IPS-15b (cell line): ENCODE measurements around the gene EXOC7.
"Not testable (repeated sequence)": the region's sequence is repeated elsewhere in the genome, so short reads cannot be mapped to it uniquely, and the experiment has no call there.

ENCODE experiments used
- H3K27me3 ChIP-seq: one replicate; pipeline ENCODE4 v1.6.1; 2013; ENCODE audit warnings: low read length; ENCODE audit not compliant: control insufficient read depth, insufficient read depth
- H3K36me3 ChIP-seq: one replicate; pipeline ENCODE4 v1.6.1; 2013; ENCODE audit warnings: low read length; ENCODE audit not compliant: control insufficient read depth, insufficient read depth
- H3K4me1 ChIP-seq: one replicate; pipeline ENCODE4 v1.6.1; 2013; ENCODE audit warnings: mild to moderate bottlenecking, low read length; ENCODE audit not compliant: control insufficient read depth, insufficient read depth
- H3K4me3 ChIP-seq: one replicate; pipeline ENCODE4 v1.5.1; 2013; ENCODE audit warnings: low read depth, low read length
- H3K9ac ChIP-seq: one replicate; pipeline ENCODE4 v1.6.1; 2013; ENCODE audit warnings: low read depth, mild to moderate bottlenecking, low read length
- H3K9me3 ChIP-seq: one replicate; pipeline ENCODE4 v1.6.1; 2013; ENCODE audit warnings: mild to moderate bottlenecking, low read length; ENCODE audit not compliant: control insufficient read depth, insufficient read depth

EXOC7 gene

DNA sequence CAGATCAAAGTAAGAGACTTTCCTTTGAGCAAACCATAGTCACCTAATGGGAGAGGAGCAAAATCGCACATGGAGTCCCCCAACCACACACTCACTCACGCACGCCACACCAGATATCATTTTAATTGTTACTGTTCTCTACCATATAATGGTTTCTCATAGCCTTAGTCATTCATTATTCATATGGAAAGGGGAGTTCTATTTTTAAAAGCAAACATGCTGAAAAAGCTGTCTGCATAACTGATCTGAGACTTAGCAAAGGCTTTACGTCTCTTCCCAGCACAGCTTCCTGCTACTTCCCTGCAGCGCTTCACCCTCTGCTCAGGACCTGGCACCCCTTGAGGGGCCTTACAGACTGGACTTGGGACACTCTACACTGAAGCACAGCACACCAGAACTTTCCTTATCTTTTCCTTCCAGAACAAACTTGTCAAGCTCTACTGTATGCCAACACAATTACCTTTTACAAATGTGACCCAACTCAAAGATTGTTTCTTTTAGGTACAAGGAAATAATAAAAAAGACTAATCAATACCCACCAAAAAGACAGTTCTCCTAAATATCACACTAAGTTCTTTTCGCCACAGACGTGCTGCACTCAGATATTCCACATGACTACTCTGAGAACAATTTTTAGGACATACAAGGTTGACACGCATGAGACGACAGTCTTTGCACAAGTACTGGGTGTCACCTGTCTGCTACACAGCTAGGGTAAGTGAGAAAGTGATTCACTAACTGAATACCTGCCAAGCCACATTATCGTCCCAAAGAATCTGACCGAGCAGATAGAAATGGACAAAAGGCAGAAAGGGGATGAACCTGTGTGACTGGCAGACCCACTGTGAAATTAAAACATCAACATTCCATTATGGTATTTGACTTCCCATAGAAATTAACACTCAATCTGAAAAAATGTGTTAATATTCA lies 52.8 kb downstream of the EXOC7 start:
- no peak overlapping the region for H3K9ac ChIP-seq
- H3K4me1 ChIP-seq: no peaks in the 10 kb centered on the region
- H3K36me3 ChIP-seq: peaks cover 39% of the 10 kb centered on the region
- no peaks in the 10 kb centered on the region for H3K9me3 ChIP-seq
- H3K4me3 ChIP-seq: no peak overlapping the region
- no peaks in the 10 kb centered on the region for H3K27me3 ChIP-seq

DNA sequence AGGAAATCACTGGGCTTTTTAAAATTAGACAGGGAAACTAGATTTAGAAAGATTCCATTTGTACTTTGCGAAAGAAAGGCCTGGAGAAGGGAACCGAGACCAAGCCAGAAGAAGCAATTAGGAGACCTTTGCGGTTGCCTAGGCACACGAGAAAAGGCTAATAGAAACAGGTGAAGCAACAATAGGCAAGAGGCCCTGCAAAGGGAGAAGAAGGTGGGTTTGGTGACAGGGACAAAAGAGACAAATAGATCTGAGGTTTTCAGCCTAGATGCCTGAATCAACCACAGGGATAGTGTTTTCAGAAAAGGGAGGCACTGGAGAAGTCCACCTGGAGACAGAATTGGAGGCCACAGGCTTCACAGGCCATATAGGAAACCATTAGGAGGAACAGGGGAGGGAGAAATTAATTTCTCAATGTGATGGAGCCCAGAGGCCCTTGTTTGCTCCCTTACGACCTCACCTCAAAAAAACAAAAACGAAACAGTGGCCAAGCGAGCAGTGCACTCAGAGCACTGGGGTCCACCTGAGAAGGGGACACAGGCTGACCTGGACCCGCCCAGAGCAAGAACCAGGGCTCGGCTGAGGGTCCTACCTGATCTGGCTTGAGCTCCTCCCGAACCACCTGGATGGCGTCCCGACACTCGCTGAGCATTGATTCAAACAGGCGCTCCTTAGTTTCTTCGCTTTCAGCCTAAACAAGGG lies 53.6 kb downstream of the EXOC7 start:
- Histone ChIP-seq H3K27me3 (no peaks in the 10 kb centered on the region), H3K9me3 (no peaks in the 10 kb centered on the region), H3K9ac (no peak overlapping the region), H3K4me3 (no peak overlapping the region), H3K36me3 (peaks cover 44% of the 10 kb centered on the region), H3K4me1 (no peaks in the 10 kb centered on the region)

DNA sequence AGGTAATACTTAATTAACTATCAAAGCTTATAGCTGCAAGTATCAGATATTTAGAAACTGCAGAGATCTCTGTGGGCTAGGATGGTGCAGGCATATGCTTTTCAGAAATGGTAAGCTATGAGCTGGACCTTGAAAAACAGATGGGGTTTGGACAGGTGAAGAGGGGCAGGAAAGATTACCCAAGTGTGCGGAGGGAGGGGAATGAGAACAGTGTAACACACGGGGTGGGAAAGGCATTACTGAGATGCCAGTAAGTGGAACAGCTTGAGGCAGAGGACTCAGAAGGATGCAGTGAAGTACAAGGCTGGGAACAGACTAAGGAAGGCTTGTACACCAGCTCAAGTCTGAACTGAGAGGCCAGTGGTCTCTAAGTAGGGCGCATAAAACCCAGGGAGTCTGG lies 54.3 kb downstream of the EXOC7 start:
- H3K4me1 ChIP-seq: no peaks in the 10 kb centered on the region
- H3K27me3 ChIP-seq: no peaks in the 10 kb centered on the region
- H3K9me3 ChIP-seq: no peaks in the 10 kb centered on the region
- H3K36me3 ChIP-seq: peaks cover 48% of the 10 kb centered on the region
- no peak overlapping the region for H3K9ac ChIP-seq
- no peak overlapping the region for H3K4me3 ChIP-seq

DNA sequence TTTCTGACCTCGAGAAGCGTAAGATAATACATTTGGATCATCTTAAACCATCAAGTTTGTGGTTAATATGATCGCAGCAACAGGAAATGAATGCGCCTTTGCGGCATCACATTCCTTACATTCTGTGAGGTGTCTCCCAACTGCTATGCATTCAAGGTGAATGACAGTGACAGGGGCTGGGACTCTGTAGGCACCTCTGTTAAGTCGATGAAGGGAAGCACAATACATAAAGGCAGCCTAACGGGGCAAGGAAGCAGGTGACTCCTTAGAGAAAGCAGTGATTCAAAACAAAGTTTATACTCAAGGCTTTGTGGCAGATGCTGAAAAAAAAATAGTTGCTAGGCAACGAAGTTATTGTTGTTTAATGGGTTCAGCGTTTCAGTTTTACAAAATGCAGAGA lies 54.9 kb downstream of the EXOC7 start:
- Histone ChIP-seq H3K9ac (no peak overlapping the region), H3K36me3 (peaks cover 49% of the 10 kb centered on the region), H3K4me3 (no peak overlapping the region), H3K4me1 (no peaks in the 10 kb centered on the region), H3K9me3 (no peaks in the 10 kb centered on the region), H3K27me3 (no peaks in the 10 kb centered on the region)

DNA sequence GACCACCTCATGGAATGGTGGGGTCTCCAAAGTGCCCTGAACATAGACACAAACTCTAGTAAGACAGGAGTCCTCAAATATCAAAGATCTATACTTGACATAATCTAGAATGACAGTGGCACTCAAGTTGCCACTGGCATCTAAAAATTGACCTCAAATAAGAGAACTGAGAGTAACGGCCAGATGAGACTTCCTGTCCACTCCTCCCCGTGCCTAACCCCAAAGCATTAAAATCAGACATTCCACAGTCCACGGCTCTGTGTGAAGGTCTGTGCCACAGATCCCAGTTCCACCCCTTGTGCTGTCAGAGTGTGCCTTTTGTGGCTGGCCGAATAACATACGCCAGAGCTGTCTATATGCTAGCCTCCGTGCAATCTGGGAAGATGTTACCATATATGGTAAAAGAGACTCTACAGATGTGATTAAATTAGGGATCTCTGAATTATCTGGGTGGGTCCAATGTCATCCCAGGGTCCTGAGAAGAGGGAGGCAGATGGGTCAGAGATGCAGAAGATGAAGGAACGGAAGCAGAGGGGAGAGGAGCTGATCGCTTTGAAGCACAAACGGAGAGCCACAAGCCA lies 55.5 kb downstream of the EXOC7 start:
- Histone ChIP-seq H3K4me1 (no peaks in the 10 kb centered on the region), H3K9me3 (no peaks in the 10 kb centered on the region), H3K9ac (no peak overlapping the region), H3K27me3 (no peaks in the 10 kb centered on the region), H3K36me3 (peaks cover 49% of the 10 kb centered on the region), H3K4me3 (no peak overlapping the region)

DNA sequence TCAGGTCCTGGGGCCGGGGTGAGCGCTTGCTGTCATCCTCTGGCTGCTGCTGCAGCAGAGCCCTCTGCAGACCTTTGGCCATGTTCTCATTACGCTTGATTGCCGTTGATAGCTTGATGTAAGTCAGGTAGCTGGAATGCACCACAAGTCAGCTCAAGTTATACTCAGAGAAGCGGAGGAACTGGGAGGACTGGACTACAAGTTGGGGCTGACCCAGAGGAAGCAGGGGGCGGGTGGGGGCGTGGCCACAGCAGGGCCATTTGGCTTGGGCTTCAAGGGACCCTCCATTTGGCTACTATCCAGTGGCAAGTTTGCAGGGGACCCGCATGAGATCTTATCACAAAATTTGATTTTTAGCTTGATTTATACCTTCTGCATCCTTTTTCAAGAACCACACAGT lies 57.5 kb downstream of the EXOC7 start:
- Histone ChIP-seq H3K36me3 (peaks cover 60% of the 10 kb centered on the region), H3K9ac (no peak overlapping the region), H3K4me1 (no peaks in the 10 kb centered on the region), H3K4me3 (no peak overlapping the region), H3K27me3 (no peaks in the 10 kb centered on the region), H3K9me3 (no peaks in the 10 kb centered on the region)

DNA sequence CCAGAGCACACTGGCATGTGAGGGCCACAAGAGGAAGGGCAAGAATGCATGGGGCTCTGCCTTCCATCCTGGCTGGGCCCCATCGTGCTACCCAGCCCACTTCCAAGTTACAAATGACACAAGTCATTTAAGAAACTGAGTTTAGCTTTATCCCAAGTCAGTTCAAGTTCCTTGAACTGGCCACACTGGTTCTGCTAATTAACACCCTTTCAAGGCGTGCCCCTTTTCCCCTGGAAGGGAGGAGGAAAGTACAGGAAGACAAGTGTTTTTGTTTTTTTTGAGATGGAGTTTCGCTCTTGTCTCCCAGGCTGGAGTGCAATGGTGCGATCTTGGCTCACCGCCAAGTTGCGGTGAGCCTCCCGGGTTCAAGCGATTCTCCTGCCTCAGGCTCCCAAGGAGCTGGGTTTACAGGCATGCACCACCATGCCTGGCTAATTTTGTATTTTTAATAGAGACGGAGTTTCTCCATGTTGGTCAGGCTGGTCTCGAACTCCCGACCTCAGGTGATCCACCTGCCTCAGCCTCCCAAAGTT lies 59.0 kb downstream of the EXOC7 start:
- H3K4me3 ChIP-seq, H3K9ac ChIP-seq, H3K9me3 ChIP-seq, H3K4me1 ChIP-seq, H3K27me3 ChIP-seq: not testable (repeated sequence)
- peaks cover 74% of the 10 kb centered on the region for H3K36me3 ChIP-seq

DNA sequence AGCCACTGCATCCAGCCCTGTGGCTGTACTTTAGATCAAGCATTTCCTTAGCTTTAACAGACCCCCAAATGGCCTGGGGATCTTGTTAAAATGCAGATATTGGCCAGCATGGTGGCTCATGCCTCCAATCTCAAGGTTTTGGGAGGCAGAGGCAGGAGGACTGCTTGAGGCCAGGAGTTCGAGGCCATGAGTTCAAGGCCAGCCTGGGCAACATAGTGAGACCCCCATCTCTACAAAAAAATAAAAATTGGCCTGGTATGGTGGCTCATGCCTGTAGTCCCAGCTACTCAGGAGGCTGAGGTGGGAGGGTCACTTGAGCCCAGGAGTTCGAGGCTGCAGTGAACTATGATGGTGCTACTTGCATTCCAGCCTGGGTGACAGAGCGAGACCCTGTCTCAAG lies 60.7 kb downstream of the EXOC7 start:
- H3K4me3 ChIP-seq, H3K9ac ChIP-seq, H3K9me3 ChIP-seq, H3K27me3 ChIP-seq, H3K4me1 ChIP-seq: not testable (repeated sequence)
- H3K36me3 ChIP-seq: peaks cover 64% of the 10 kb centered on the region

DNA sequence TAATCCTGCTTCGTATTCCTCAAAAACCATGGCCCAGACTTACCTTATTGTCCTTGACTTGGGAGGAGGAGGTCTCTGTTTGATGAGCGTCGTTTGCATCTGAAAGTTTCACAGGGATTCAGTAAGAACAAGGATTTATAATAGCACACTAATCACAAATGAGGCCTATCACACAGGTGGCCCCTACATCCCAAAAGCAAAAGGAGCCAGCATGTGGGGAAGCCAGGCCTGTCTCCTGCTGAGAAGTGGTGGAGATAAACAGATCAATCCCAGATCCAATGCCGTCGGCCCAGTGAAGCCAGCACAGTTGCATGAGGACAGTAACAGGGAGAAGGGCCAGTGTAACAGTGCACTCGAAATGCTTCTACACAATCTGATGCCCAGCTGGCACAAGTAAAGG lies 63.2 kb downstream of the EXOC7 start:
- no peak overlapping the region for H3K4me3 ChIP-seq
- H3K36me3 ChIP-seq: peaks cover 46% of the 10 kb centered on the region
- no peaks in the 10 kb centered on the region for H3K27me3 ChIP-seq
- H3K9me3 ChIP-seq: no peaks in the 10 kb centered on the region
- H3K4me1 ChIP-seq: peaks cover 6% of the 10 kb centered on the region
- no peak overlapping the region for H3K9ac ChIP-seq

DNA sequence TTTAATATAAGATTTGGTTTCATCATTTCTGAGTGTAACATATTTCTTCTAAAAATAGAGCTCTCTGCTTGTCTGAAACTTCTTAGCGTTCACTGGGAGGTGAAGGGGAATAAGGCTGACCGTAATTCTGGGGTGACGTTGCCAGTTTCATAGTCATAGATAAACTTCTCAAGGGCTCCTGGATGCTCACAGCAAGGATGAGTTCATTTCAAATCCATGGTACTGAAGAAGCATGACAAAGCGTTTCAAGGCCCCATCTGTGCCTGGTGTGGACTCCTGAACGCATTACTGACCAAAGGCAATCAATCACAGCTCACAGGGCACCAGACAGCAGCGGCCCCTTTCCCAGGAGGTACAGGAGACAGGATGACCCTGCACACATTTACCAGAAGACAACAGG lies 64.5 kb downstream of the EXOC7 start:
- peaks cover 6% of the 10 kb centered on the region for H3K4me1 ChIP-seq
- H3K27me3 ChIP-seq: no peaks in the 10 kb centered on the region
- no peaks in the 10 kb centered on the region for H3K9me3 ChIP-seq
- peaks cover 37% of the 10 kb centered on the region for H3K36me3 ChIP-seq
- no peak overlapping the region for H3K9ac ChIP-seq
- H3K4me3 ChIP-seq: no peak overlapping the region

DNA sequence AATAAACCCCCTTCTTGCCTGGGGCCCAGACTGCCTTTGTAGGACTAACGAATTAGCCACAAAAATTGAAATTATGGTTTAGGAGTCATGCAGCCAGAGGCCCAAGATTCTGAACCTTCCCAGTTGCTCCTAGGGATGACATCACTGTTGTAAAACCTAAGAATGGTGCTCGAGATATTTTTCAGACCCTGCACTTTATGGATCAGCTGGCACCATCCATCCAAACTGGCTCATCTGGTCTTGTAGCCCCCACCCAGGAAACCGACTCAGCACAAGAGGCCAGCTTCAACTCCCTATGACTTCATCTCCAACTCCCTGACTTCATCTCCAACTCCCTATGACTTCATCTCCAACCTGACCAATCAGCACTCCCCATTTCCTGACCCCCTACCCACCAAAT lies 65.5 kb downstream of the EXOC7 start:
- Histone ChIP-seq H3K27me3 (no peaks in the 10 kb centered on the region), H3K9me3 (no peaks in the 10 kb centered on the region), H3K9ac (no peak overlapping the region), H3K4me3 (no peak overlapping the region), H3K4me1 (peaks cover 6% of the 10 kb centered on the region), H3K36me3 (peaks cover 26% of the 10 kb centered on the region)
